Esophagus mucosa (tissue), 1 donor: ENCODE data around the gene TAS2R43. TPM values are rescaled to one million over a fixed set of nuclear protein-coding genes. Genes with fewer than 3 reads are reported as not detected.
"Not testable (repeated sequence)": the region's sequence is repeated elsewhere in the genome, so short reads cannot be mapped to it uniquely, and the experiment has no call there.

Experiments used
- ATAC-seq: fragments of 200-7000 bp; cut with Tn5 transposase; one replicate; pipeline ENCODE4 v1.9.1; 2020
- total RNA-seq: library from RNA; stranded (reverse); gene quantifications from one replicate; pipeline ENCODE4 v1.2.4, GENCODE V29; 2023
- donor health status: DM: yes; HTN: yes; CAD: no.

The TAS2R43 gene, protein sequence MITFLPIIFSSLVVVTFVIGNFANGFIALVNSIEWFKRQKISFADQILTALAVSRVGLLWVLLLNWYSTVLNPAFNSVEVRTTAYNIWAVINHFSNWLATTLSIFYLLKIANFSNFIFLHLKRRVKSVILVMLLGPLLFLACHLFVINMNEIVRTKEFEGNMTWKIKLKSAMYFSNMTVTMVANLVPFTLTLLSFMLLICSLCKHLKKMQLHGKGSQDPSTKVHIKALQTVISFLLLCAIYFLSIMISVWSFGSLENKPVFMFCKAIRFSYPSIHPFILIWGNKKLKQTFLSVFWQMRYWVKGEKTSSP
- 0.84 TPM for total RNA-seq

DNA sequence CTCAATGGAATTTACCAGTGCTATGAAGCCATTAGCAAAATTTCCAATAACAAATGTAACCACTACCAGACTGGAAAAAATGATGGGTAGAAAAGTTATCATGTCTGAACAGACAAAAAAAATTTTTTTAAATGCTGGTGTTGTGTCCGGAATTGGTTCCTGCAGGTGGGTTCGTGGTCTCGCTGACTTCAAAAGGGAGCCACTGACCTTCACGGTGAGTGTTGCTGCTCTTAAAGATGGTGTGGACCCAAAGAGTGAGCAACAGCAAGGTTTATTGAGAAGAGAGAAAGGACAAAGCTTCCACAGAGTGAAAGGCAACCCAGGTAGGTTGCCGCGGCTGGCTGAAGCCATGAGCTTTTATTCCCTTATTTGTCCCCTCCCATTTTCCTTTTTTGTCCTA is at the start of gene TAS2R43:
Gene TAS2R43, minus strand, starts transcription at position 186 of the 400 bp plus-strand sequence. Its CDS starts 84 bp downstream, at position 102.
- no peak for ATAC-seq

DNA sequence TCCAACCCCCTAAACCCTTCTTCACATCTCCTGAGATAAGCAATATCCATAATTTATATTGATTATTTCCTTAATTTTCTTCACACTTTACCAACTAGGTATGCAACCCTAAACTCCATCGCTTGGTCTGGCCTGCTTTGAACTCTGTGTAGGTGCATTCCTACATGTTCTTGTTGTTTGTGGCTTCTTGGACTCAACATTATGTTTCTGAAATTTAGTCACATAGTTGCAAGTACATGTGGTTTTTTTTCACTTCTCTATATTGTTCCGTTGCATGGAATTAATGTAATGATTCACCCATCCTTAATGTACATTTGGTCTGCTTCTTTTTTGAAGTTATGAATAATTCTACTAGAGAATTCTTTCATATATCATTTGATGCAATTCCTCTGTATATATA is 44.0 kb upstream of the TAS2R43 start:
- ATAC-seq = no peak

DNA sequence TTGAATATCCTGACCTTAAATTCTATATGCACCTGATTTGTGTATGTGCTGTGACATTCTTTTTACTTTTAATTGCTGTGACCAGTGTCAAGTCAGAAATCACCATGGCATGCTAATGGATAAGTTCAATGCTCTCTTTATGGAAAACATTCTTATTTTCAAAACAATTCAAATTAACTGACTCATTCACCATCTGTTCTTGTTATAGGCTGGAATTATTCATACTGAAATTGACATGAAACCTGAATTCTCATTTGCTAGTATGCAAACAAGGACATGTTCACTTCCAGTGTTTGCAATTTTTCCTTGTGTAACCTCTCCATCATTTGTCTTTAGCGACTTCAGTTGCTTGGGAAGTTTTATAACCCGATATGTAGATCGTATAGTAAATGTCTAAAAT is 42.2 kb upstream of the TAS2R43 start, which contains the start of gene TAS2R30:
Gene TAS2R30, minus strand, starts transcription at position 340 of the 400 bp plus-strand sequence. CDS start 400 bp downstream, outside the sequence.
- no peak for ATAC-seq

DNA sequence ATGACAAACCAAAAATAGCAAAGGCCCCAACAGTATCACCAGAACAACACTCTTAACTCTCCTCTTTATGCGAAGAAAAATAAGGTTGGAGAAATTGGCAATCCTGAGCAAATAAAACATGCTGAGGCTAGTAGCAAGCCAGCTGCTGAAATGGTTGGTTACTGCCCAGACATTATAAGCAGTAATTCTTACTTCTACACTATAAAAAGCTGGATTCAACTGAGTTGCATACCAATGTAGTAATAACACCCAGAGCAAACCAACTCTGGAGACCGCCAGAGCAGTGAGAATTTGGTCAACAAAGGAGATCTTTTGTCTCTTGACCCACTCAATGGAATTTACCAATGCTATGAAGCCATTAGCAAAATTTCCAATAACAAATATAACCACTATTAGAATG is 41.7 kb upstream of the TAS2R43 start:
- no peak for ATAC-seq

DNA sequence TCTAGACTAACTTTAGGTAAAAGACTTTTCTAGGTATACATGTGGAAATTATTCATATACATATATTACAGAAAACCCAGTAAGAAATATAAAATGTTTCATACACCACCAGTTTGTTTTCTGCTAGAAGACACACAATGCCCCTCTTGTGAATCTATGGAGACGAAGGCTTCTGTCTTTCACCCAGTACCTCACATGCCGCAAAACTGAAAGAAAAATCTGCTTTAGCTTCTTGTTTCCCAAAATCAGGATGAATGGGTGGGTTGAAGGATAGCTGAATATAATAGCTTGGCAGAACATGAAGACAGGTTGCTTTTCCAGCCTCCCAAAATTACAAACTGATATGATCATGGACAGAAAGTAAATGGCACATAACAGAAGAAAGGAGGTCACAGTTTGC is 41.0 kb upstream of the TAS2R43 start:
- no peak for ATAC-seq

DNA sequence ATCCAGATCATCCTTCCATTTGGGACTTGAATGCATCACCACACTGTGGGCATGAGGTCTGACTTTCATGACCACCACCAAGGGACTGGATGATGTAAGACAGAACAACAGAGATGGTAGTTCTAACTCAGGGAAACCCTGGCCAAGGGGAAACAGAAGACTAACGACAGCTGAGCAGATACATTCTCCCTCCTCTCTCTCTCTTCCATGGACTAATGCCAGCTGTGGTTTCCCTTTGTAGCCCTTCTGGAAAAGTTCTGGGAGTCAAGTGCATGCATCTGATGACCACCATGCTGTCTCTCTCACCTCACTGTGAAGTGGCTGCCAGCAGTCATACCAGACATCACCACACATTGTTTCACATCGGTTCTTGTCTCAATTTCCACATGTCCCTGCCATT is 38.9 kb upstream of the TAS2R43 start:
- no peak for ATAC-seq

DNA sequence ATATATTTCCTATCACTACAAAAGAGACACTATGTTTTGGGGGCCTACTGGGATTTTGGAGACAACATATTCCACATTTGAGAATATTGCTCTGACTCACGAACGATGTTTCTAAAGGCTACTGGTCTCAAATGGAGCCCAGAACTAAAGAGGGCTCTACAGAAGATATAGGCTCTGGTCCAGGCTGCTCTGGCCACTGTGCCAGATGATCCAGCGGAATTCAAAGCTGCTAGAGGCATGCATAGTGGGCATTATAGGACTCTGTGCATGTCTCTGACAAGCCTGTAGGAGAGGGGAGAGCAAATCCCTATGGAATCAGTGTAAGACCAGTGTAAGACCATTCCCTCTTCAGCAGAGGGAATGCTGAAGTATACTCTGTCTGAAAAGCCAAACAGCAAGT is 38.3 kb upstream of the TAS2R43 start:
- no peak for ATAC-seq

DNA sequence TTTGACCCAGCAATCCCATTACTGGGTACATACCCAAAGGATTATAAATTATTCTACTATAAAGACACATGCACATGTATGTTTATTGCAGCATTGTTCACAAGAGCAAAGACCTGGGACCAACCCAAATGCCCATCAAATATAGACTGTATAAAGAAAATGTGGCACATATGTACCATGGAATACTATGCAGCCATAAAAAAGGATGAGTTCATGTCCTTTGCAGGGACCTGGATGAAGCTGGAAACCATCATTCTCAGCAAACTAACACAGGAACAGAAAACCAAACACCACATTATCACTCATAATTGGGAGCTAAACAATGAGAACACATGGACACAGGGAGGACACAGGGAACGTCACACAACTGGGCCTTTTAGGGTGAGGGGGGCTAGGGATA is 22.0 kb upstream of the TAS2R43 start:
- not testable (repeated sequence) for ATAC-seq

DNA sequence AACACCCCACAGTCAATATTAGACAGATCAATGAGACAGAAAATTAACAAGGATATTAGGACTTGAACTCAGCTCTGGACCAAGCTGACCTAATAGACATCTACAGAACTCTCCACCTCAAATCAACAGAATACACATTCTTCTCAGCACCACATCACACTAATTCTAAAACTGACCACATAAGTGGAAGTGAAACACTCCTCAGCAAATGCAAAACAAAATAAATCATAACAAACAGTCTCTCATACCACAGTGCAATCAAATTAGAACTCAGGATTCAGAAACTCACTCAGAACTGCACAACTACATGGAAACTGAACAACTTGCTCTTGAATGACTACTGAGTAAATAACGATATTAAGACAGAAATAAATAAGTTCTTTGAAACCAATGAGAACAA is 19.1 kb upstream of the TAS2R43 start:
- not testable (repeated sequence) for ATAC-seq

DNA sequence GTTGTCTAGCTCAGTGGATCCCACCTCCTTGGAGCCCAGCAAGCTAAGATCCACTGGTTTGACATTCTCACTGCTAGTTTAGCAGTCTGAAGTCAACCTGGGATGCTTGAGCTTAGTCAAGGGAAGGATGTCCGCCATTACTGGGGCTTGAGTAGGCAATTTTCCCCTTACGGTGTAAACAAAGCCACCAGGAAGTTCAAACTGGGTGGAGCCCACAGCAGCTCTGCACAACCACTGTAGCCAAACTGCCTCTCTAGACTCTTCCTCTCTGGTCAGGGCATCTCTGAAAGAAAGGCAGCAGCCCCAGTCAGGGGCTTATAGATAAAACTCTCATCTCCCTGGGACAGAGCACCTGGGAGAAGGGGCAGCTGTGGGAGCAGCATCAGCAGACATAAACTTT is 16.7 kb upstream of the TAS2R43 start:
- ATAC-seq = no peak

DNA sequence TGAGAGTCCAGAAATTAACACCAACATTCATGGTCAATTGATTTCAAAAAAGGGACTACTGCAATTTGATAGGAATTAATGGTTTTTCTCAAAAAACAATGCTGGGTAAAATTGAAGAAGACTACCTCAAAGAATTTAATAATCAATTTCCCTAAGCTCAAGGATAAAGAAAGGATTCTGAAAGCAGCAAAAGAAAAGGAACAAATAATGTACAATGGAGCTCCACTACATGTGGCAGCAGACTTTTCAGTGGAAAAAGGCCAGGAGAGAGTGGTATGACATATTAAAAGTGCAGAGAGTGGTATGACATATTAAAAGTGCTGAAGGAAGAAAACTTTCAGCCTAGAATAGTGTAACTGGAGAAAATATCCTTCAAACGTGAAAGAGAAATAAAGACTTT is 15.6 kb upstream of the TAS2R43 start:
- ATAC-seq = no peak

DNA sequence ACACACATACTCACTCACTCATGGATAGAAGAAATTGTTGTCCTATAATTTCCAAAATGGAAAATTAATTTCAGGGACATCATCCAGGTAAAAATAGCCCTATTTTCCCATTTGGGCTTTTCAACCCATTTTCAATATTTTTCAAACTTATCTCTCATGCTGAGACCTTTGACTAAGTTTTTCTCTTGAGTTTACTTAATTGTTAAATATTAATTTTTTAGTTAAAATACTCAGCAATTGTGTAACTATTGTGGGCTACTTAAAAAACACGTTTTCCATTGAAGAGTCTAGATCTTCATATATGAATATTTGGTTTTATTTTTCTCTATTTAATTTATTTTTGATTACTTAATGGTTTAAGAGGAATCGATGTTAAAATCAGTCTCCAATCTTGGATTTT is 14.2 kb upstream of the TAS2R43 start:
- no peak for ATAC-seq

DNA sequence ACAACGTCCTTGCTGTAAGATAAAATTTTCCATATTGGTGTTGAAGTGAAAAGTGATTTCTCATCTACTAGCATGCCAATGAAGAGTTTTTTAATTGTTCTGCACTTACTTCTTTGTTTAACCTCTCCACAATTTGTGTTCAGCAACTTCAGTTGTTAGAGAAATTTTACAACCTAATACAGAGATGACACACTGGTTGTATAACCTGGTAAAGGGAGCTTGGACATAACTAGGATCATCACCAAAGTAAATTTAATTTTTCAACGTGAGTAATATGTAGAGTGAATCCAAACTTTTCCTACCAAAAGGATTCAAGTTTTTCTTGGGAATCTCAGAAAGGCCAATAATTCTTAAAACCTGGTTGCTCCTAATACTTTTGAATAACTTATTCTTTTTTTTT is 13.4 kb upstream of the TAS2R43 start:
- ATAC-seq = no peak

DNA sequence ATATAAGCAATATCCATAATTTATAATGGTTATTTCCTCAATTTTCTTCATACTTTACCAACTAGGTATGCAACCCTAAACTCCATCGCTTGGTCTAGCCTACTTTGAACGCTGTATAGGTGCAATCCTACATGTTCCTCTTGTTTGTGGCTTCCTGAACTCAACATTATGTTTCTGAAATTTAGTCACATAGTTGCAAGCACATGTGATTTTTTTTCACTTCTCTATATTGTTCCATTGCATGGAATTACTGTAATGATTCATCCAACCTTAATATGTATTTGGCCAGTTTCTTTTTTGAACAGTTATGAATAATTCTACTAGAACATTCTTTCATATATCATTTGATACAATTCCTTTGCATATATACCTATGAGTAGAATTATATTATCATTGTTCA is 2.8 kb upstream of the TAS2R43 start:
- not testable (repeated sequence) for ATAC-seq

DNA sequence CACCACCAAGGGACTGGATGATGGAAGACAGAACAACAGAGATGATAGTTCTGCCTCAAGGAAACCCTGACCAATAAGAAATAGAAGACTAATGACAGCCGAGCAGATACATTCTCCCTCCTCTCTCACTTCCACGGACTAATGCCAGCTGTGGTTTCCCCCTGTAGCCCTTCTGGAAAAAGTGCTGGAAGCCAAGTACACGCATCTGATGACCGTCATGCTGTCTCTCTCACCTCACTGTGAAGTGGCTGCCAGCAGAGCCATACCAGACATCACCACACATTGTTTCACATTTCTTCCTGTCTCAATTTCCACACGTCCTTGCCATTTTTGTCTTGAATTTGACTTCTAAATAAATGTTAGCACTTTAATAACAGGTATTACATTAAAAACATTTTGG is 2.9 kb downstream of the TAS2R43 start:
- ATAC-seq = no peak

DNA sequence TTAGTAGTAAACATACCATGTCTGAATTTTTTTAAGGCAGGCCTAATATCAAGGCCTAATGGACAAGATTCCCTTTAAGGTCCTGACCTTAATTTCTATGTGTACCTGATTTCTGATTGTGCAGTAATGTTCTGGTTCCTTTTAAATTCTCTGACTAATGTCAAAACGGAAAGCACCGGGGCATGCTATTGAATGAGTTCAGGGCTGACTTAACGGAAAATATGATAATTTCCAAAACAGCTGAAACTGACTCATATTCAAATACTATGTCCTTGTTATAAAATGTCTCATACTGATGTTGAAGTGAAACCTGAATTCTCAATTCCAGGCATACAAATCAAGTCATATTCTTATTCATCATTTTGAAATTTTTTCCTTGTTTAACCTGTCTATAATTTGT is 6.7 kb downstream of the TAS2R43 start:
- no peak for ATAC-seq

DNA sequence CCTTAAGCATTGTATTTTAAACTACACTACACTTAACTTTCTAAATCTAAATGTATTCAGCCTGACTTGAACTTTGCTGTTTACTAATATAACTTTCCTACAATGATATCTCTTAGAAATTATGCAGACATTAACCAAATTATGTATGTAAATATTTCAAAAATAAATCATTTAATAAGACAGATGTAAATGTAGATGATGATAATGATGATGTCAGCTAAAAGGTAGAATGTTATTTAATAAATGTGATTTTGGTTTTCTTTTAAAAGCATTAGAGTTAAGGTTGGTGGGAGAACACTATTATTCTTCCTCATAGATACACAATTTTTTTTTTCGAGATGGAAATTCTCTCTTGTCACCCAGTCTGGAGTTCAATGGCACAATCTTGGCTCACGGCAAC is 10.1 kb downstream of the TAS2R43 start:
- ATAC-seq = no peak

DNA sequence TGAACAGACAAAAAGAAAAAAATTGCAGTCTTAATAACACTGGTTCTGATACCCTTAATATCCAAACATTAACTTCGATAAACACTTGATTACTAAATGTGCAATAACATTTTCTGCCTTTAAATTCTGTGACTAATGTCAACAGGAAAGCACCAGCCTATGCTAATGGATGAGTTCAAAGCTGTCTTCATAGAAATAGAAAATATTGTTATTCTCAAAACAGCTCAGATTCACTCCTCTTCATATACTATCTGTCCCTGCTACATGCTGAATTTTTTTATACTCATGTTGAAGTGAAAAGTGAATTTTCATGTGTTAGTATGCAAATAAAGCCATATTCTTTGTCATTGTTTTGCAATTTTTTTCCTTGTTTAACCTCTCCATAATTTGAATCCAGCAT is 13.9 kb downstream of the TAS2R43 start:
- ATAC-seq = no peak

DNA sequence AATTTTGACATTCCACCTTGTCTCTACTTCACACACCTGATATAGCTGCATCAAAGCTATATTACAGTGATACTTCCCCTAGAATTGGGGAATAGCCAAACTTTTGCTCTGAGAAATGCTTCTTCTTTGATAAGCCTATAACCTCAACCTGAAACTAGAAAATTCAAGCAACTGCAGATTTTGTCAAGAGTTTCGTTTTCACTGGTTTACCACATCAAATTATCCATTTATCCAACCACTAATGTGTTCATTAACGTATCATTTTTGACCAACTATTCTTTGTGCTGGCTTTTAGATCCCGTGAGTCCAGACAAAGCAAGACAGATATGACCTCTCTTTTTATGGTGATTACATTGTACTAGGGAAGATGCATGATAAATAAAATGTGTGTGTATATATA is 16.5 kb downstream of the TAS2R43 start:
- no peak for ATAC-seq

DNA sequence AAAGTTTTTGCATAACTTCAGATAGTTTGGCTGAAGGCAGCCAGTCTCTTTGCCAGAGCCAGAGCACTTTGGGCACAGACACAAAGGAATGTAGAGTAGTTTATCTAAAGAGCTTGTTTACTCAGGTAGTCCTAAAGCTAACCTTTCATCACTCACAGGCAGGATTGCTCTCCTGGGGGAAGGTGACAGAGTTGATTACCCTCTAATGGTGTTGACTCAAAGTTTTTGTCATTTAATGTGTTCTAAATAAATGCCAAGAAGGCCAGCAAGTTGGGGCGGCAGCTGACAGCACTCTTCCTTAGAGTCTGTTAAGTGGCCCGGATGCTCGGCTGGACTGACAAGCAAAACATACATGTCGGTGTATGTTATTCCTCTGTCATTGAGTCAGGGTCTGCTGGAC is 20.7 kb downstream of the TAS2R43 start:
- no peak for ATAC-seq

DNA sequence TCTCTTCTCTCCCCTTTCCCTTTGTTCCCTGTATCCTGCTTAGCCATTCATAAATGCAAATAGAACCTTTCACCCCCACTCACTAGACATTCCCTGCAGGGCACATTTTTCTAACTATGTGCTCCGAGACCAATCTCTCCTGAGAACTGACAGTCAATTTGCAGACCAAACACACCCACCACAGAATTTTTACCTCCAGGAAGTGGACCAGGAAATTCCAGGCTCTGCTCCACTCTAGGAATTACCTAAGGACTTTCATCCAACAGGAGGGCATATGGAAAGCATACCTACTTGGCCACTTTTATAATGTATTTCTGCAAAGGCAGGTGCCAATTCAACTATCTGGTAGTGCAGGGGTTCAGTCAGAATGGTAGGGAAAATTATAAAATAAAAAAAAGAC is 21.1 kb downstream of the TAS2R43 start:
- no peak for ATAC-seq

DNA sequence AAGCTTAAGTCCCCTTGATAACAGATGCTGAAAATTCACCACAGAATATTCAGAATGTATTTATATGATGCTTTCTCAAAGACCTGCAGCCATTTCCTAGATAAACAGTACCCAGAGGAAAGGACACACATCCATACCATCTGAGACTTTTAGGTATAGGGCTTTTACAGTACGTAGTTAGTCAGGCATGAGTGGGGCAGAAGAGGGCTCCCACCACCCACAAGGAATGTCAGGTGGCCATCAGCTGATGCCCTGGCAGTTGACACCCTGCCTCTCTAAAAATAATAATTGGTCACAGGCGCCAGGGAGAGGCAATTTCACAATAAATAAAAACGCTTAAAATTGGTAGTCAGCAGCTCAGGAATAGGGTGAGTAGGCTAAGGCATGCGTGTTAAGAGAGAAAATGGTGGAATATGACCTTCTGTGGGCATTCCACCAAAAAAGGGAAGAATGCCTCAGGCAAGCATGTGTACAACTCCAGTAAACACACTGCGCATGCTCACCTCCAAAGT is 22.2 kb downstream of the TAS2R43 start:
- no peak for ATAC-seq

DNA sequence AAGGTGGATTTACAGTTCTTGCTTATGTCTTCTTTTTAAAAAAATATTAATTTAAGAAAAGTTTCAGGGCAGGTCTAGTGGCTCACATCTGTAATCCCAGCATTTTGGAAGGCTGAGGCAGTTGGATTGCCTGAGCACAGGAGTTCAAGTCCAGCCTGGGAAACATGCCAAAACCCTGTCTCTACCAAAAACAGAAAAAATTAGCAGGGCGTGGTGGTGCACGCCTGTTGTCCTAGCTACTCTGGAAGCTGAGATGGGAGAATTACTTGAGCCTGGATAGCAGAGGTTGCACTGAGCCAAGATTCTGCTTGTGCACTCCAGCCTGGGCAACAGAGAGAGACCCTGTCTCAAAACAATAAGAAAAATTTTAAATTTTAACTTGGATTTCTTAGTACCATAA is 24.6 kb downstream of the TAS2R43 start:
- ATAC-seq = no peak

DNA sequence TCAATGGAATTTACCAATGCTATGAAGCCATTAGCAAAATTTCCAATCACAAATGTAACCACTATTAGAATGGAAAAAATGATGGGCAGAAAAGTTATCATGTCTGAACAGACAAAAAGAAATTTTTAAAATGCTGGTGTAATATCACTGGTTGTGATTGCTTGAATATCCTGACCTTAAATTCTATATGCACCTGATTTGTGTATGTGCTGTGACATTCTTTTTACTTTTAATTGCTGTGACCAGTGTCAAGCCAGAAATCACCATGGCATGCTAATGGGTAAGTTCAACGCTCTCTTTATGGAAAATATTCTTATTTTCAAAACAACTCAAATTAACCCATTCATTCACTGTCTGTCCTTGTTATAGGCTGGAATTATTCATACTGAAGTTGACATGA is 29.9 kb downstream of the TAS2R43 start, which contains the start of gene TAS2R46:
Gene TAS2R46, minus strand, starts transcription at position 101 of the 400 bp plus-strand sequence. Its CDS starts 0 bp downstream, at position 101.
- ATAC-seq = not testable (repeated sequence)

DNA sequence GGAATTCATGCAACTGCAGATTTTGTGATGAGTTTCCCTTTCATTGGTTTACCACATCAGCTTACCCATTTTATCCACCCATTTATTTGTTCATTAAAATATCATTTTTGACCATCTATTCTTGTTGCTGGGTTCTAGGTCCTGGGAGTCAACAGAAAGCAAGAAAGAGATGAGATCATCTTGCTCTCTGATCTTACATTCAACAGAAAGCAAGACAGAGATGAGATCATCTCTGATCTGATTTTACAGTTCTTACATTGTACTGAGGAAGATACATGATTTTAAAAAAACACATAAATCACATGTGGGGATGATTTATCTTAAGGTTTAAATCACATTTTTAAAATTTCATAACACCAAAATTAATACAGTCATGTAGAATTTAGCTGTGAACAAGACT is 32.3 kb downstream of the TAS2R43 start:
- no peak for ATAC-seq
